ENCODE results near the gene DLK2. TPM values are rescaled to one million over a fixed set of nuclear protein-coding genes. Genes with fewer than 3 reads are reported as not detected.

The DLK2 gene
- total and polyA plus RNA-seq, 2 of the 13 experiments (the other 11 are each of a cell fraction or from before 2014, with no cell fraction given), result 1.2 to 3.8 TPM

DNA sequence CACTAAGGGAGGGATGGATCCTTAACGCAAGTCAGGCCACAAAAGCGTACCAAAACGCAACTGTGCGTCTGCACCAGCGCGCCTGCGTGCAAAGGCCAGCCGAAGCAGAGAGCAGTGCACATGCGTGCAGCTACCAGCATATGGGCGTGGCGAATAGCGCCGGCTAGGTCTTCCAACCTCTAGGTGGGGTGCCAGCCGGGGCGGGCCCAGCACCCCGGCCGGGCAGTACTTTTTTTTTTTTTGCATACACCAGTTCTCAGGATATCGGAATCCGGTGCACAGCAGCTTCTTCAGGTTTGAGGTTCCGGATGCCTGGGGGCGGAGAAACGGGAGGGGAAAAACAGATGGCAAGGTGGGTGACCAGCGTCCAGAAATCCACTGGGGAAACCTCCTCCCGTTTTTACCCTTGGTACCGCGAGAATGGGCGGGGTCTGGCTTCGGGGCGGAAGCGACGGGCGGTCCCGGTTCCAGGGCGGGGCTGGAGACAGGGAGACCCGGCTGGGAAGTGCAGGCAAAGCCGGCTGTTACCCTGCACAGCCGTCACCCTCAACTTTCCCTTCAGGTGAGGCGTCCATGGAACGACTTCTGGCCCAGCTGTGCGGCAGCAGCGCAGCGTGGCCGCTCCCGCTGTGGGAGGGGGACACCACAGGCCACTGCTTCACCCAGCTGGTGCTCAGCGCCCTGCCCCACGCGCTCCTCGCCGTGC lies 27.8 kb downstream of the DLK2 start, which contains the start of gene ABCC10 (continued):
- TF ChIP-seq NFYB (CRISPR knock-in tag; IDR thresholded peaks at IDR 0.05) (peak; percentile 23), PAWR (CRISPR knock-in tag; IDR thresholded peaks at IDR 0.05; ENCODE audit: borderline replicate concordance) (peak; percentile 78; the same call in 1 of the 2 replicates), ONECUT2 (CRISPR knock-in tag; IDR thresholded peaks at IDR 0.05) (no peak; the same call in 1 of the 2 replicates), SYNCRIP (IDR thresholded peaks at IDR 0.05; ENCODE audit: insufficient read depth, low read depth, low read length) (no peak), ZNF83 (CRISPR knock-in tag; IDR thresholded peaks at IDR 0.05; ENCODE audit: borderline replicate concordance) (no peak), DMAP1 (CRISPR knock-in tag; IDR thresholded peaks at IDR 0.05) (peak; percentile 79; the same call in 1 of the 2 replicates), ZNF383 (CRISPR knock-in tag; IDR thresholded peaks at IDR 0.05; ENCODE audit: borderline replicate concordance) (no peak; the same call in 1 of the 2 replicates), TARDBP (CRISPR knock-in tag; IDR thresholded peaks at IDR 0.05) (0 out of 2 replicates have a peak, but pooled peaks have one; percentile 18), RBFOX2 (IDR thresholded peaks at IDR 0.05; ENCODE audit: low read depth, low read length) (peak; percentile 89), POGZ (CRISPR knock-in tag; IDR thresholded peaks at IDR 0.05) (peak; percentile 91), SNAPC2 (CRISPR knock-in tag; IDR thresholded peaks at IDR 0.05) (no peak), ZBTB20 (CRISPR knock-in tag; IDR thresholded peaks at IDR 0.05; ENCODE audit: borderline replicate concordance, low read depth) (no peak), SAP130 (CRISPR knock-in tag; IDR thresholded peaks at IDR 0.05; ENCODE audit: low read depth) (peak; percentile 98), BRCA1 (CRISPR knock-in tag; IDR thresholded peaks at IDR 0.05) (peak; percentile 97; the same call in 1 of the 2 replicates), GZF1 (CRISPR knock-in tag; IDR thresholded peaks at IDR 0.05) (no peak), ZNF501 (CRISPR knock-in tag; IDR thresholded peaks at IDR 0.05) (peak; percentile 92), ZFP90 (CRISPR knock-in tag; IDR thresholded peaks at IDR 0.05; ENCODE audit: borderline replicate concordance) (peak; percentile 96), ZMYM3 (CRISPR knock-in tag; IDR thresholded peaks at IDR 0.05) (0 out of 2 replicates have a peak, but pooled peaks have one; percentile 35), ISL2 (CRISPR knock-in tag; IDR thresholded peaks at IDR 0.05) (peak; percentile 64; the same call in 1 of the 2 replicates)
- TF ChIP-seq, protein P1, sequence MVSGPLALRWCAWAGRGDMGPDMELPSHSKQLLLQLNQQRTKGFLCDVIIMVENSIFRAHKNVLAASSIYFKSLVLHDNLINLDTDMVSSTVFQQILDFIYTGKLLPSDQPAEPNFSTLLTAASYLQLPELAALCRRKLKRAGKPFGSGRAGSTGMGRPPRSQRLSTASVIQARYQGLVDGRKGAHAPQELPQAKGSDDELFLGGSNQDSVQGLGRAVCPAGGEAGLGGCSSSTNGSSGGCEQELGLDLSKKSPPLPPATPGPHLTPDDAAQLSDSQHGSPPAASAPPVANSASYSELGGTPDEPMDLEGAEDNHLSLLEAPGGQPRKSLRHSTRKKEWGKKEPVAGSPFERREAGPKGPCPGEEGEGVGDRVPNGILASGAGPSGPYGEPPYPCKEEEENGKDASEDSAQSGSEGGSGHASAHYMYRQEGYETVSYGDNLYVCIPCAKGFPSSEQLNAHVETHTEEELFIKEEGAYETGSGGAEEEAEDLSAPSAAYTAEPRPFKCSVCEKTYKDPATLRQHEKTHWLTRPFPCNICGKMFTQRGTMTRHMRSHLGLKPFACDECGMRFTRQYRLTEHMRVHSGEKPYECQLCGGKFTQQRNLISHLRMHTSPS (CRISPR knock-in tag; IDR thresholded peaks at IDR 0.05; ENCODE audit: low read depth), result peak; percentile 49; the same call in 1 of the 2 replicates
- TF ChIP-seq, protein P2, sequence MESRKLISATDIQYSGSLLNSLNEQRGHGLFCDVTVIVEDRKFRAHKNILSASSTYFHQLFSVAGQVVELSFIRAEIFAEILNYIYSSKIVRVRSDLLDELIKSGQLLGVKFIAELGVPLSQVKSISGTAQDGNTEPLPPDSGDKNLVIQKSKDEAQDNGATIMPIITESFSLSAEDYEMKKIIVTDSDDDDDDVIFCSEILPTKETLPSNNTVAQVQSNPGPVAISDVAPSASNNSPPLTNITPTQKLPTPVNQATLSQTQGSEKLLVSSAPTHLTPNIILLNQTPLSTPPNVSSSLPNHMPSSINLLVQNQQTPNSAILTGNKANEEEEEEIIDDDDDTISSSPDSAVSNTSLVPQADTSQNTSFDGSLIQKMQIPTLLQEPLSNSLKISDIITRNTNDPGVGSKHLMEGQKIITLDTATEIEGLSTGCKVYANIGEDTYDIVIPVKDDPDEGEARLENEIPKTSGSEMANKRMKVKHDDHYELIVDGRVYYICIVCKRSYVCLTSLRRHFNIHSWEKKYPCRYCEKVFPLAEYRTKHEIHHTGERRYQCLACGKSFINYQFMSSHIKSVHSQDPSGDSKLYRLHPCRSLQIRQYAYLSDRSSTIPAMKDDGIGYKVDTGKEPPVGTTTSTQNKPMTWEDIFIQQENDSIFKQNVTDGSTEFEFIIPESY (CRISPR knock-in tag; IDR thresholded peaks at IDR 0.05), result no peak
- TF ChIP-seq, protein P3, sequence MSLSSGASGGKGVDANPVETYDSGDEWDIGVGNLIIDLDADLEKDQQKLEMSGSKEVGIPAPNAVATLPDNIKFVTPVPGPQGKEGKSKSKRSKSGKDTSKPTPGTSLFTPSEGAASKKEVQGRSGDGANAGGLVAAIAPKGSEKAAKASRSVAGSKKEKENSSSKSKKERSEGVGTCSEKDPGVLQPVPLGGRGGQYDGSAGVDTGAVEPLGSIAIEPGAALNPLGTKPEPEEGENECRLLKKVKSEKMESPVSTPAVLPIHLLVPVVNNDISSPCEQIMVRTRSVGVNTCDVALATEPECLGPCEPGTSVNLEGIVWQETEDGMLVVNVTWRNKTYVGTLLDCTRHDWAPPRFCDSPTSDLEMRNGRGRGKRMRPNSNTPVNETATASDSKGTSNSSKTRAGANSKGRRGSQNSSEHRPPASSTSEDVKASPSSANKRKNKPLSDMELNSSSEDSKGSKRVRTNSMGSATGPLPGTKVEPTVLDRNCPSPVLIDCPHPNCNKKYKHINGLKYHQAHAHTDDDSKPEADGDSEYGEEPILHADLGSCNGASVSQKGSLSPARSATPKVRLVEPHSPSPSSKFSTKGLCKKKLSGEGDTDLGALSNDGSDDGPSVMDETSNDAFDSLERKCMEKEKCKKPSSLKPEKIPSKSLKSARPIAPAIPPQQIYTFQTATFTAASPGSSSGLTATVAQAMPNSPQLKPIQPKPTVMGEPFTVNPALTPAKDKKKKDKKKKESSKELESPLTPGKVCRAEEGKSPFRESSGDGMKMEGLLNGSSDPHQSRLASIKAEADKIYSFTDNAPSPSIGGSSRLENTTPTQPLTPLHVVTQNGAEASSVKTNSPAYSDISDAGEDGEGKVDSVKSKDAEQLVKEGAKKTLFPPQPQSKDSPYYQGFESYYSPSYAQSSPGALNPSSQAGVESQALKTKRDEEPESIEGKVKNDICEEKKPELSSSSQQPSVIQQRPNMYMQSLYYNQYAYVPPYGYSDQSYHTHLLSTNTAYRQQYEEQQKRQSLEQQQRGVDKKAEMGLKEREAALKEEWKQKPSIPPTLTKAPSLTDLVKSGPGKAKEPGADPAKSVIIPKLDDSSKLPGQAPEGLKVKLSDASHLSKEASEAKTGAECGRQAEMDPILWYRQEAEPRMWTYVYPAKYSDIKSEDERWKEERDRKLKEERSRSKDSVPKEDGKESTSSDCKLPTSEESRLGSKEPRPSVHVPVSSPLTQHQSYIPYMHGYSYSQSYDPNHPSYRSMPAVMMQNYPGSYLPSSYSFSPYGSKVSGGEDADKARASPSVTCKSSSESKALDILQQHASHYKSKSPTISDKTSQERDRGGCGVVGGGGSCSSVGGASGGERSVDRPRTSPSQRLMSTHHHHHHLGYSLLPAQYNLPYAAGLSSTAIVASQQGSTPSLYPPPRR (CRISPR knock-in tag; IDR thresholded peaks at IDR 0.05; ENCODE audit: borderline replicate concordance), result peak; percentile 59; the same call in 1 of the 2 replicates
